ENCODE data around the gene HMCN1. TPM values are rescaled to one million over a fixed set of nuclear protein-coding genes. Genes with fewer than 3 reads are reported as not detected.

Gene HMCN1
- polyA plus RNA-seq, 1 of the 3 experiments (the other 2 are of a cell fraction), result 59.5 TPM

- H4K20me1 ChIP-seq (ENCODE audit: insufficient read depth), result no peaks in the 10 kb centered on the region
- no peak for DNase-seq
- H3K27ac ChIP-seq (ENCODE audit: low read depth in 2 of 2, low read length in 1 of 2), result no peak overlapping the region
- no peaks in the 10 kb centered on the region for H3K9me3 ChIP-seq
- H3K27me3 ChIP-seq (ENCODE audit: insufficient read depth), result no peaks in the 10 kb centered on the region; the same call in 1 of the 2 replicates
- H3K9ac ChIP-seq, result no peak overlapping the region
- peaks cover 11 to 16% of the 10 kb centered on the region in 2 experiments; a peak in 2 of 4 replicates for H3K4me1 ChIP-seq (ENCODE audit: control insufficient read depth in 1 of 2, insufficient read depth in 2 of 2, low read depth in 1 of 2, low read length in 1 of 2)
- H3K36me3 ChIP-seq (replicated peaks in 1 of 2; ENCODE audit: control insufficient read depth in 1 of 2, insufficient read depth in 2 of 2, low read length in 1 of 2), result peaks cover 0 to 3% of the 10 kb centered on the region in 2 experiments
- no peaks in the 10 kb centered on the region for H3F3A ChIP-seq (replicated peaks; ENCODE audit: insufficient read depth)
- no peaks in the 10 kb centered on the region for H3K9me2 ChIP-seq
- POLR2A ChIA-PET, result no interaction called here
- CTCF ChIA-PET, result no interaction called here
- H2AFZ ChIP-seq (ENCODE audit: low read depth), result no peak overlapping the region
- 21% methylated on average over 4 of the region's 4 CpGs for WGBS (ENCODE audit: low lambda C conversion rate)
- TF ChIP-seq SMC3 (IDR thresholded peaks at IDR 0.05; ENCODE audit: low read depth, low read length) (no peak), PBX3 (IDR thresholded peaks at IDR 0.05) (no peak), CTCF (IDR thresholded peaks at IDR 0.05) (no peak), GABPA (IDR thresholded peaks at IDR 0.05; ENCODE audit: low read depth) (no peak), RAD21 (IDR thresholded peaks at IDR 0.05; ENCODE audit: low read length) (no peak), TAF1 (IDR thresholded peaks at IDR 0.05; ENCODE audit: borderline replicate concordance, low read depth, low read length) (no peak), TEAD4 (IDR thresholded peaks at IDR 0.05; ENCODE audit: borderline replicate concordance, insufficient read depth) (no peak), RFX5 (IDR thresholded peaks at IDR 0.05; ENCODE audit: low read length) (no peak), RCOR1 (IDR thresholded peaks at IDR 0.05; ENCODE audit: low read length) (no peak)
- H3K4me3 ChIP-seq (ENCODE audit: low read depth in 2 of 2, low read length in 1 of 2), result no peak overlapping the region
- no peak overlapping the region for H3K4me2 ChIP-seq
- no peaks in the 10 kb centered on the region for H3K79me2 ChIP-seq (ENCODE audit: insufficient read depth)
These were observed 112.7 kb downstream of the HMCN1 start for GRCh38 chr1:185846672-185847444.

GRCh38 chr1:185849014-185849413 is 114.8 kb downstream of the HMCN1 start:
- no peaks in the 10 kb centered on the region; the same call in 1 of the 2 replicates for H3K27me3 ChIP-seq (ENCODE audit: insufficient read depth)
- no peaks in the 10 kb centered on the region for H3F3A ChIP-seq (replicated peaks; ENCODE audit: insufficient read depth)
- no peak overlapping the region for H3K27ac ChIP-seq (ENCODE audit: low read depth in 2 of 2, low read length in 1 of 2)
- no peaks in the 10 kb centered on the region for H3K9me2 ChIP-seq
- TF ChIP-seq FOXJ3 (CRISPR knock-in tag; IDR thresholded peaks at IDR 0.05), result no peak
- TF ChIP-seq IRF3 (IDR thresholded peaks at IDR 0.05; ENCODE audit: low read depth, low read length), result no peak
- no peak for TF ChIP-seq GABPA (IDR thresholded peaks at IDR 0.05; ENCODE audit: low read depth)
- TF ChIP-seq RFX5 (IDR thresholded peaks at IDR 0.05; ENCODE audit: low read length), result no peak
- TF ChIP-seq TCF12 (IDR thresholded peaks at IDR 0.05), result no peak
- TF ChIP-seq TAF1 (IDR thresholded peaks at IDR 0.05; ENCODE audit: borderline replicate concordance, low read depth, low read length), result no peak
- DNase-seq, result no peak
- 27% methylated on average over 1 of the region's 1 CpG for WGBS (ENCODE audit: low lambda C conversion rate)
- ChIA-PET CTCF (no interaction called here), POLR2A (no interaction called here)
- H3K4me3 ChIP-seq (ENCODE audit: low read depth in 2 of 2, low read length in 1 of 2), result no peak overlapping the region
- no peaks in the 10 kb centered on the region for H4K20me1 ChIP-seq (ENCODE audit: insufficient read depth)
- H3K79me2 ChIP-seq (ENCODE audit: insufficient read depth), result no peaks in the 10 kb centered on the region
- H2AFZ ChIP-seq (ENCODE audit: low read depth), result no peak overlapping the region
- no peaks in the 10 kb centered on the region for H3K9me3 ChIP-seq
- no peak overlapping the region for H3K4me2 ChIP-seq
- H3K9ac ChIP-seq, result no peak overlapping the region
- H3K36me3 ChIP-seq (replicated peaks in 1 of 2; ENCODE audit: control insufficient read depth in 1 of 2, insufficient read depth in 2 of 2, low read length in 1 of 2), result peaks cover 0 to 3% of the 10 kb centered on the region in 2 experiments
- peaks cover 4 to 12% of the 10 kb centered on the region in 2 experiments; a peak in 2 of 4 replicates for H3K4me1 ChIP-seq (ENCODE audit: control insufficient read depth in 1 of 2, insufficient read depth in 2 of 2, low read depth in 1 of 2, low read length in 1 of 2)
